ENCODE measurements around the gene TTC36. TPM values are rescaled to one million over a fixed set of nuclear protein-coding genes. Genes with fewer than 3 reads are reported as not detected.
A peak's percentile ranks its signal among the peaks of the same experiment; 100 is the strongest.

The TTC36 gene
- total and polyA plus RNA-seq, 10 of the 15 experiments (the other 5 are each of a cell fraction or from before 2014, with no cell fraction given): 0.28 to 0.78 (median 0.59) TPM; not detected in 7

- TF ChIP-seq ZBTB40 (IDR thresholded peaks at IDR 0.05; ENCODE audit: borderline replicate concordance) (peak; percentile 58; the same call in 1 of the 2 replicates), ZNF217 (IDR thresholded peaks at IDR 0.05) (no peak), CBX5 (IDR thresholded peaks at IDR 0.05; ENCODE audit: low read depth) (no peak), YY1 (IDR thresholded peaks at IDR 0.05; ENCODE audit: low read depth, low read length) (peak; percentile 95), ZNF384 (IDR thresholded peaks at IDR 0.05; ENCODE audit: borderline replicate concordance, low read depth, low read length) (peak; percentile 31; the same call in 1 of the 2 replicates), SIX5 (IDR thresholded peaks at IDR 0.05; ENCODE audit: low read depth, low read length, severe bottlenecking) (no peak), ATF7 (IDR thresholded peaks at IDR 0.05; ENCODE audit: low read depth) (0 out of 2 replicates have a peak, but pooled peaks have one; percentile 13), SKIL (IDR thresholded peaks at IDR 0.05; ENCODE audit: low read depth, poor library complexity, severe bottlenecking) (peak; percentile 33), CREB1 (IDR thresholded peaks at IDR 0.05; ENCODE audit: low read depth) (0 out of 2 replicates have a peak, but pooled peaks have one; percentile 26), BRCA1 (IDR thresholded peaks at IDR 0.05; ENCODE audit: low read depth, low read length) (no peak), GATAD2B (conservative IDR thresholded peaks at IDR 0.05; ENCODE audit: low read depth) (peak; percentile 69; the same call in 1 of the 2 replicates)
These were observed 45.0 kb downstream of the TTC36 start, which contains the start of gene ARCN1 (continued) for GRCh38 chr11:118572061-118572980.

All from GM12878 (cell line).